Panc1 (cell line): Measurements from ENCODE around the gene AGBL3. TPM values are rescaled to one million over a fixed set of nuclear protein-coding genes. Genes with fewer than 3 reads are reported as not detected.

ENCODE experiments used
- ATAC-seq: fragments of 200-7000 bp; cut with Tn5 transposase; 2 replicates; pipeline ENCODE4 v1.9.1; 2020; ENCODE audit warnings: mild to moderate bottlenecking, moderate library complexity
- BruUV-seq: library from RNA; stranded (reverse); fragments of 400-500 nt; replicated peaks from 2 replicates; lab custom pipeline; 2021; lab: Mats Ljungman, UMichigan
- CTCF ChIA-PET: fragments of 300-600 bp; sonication (Branson Sonifier 250); formaldehyde crosslinking; loops from one replicate; lab custom pipeline; 2022; ENCODE audit warnings: antibody characterized with exemption; lab: Charles Lee
- POLR2A ChIA-PET: fragments of 300-600 bp; sonication (Branson Sonifier 250); formaldehyde crosslinking; loops from one replicate; lab custom pipeline; 2022; ENCODE audit warnings: antibody characterized with exemption; lab: Charles Lee
- DNase-seq: peaks from one replicate; pipeline ENCODE4 v3.0.0-alpha.2; 2010; ENCODE audit warnings: low read depth, low spot score
- H3K27ac ChIP-seq: 2 replicates; pipeline ENCODE4 v1.5.1; 2011; ENCODE audit warnings: mild to moderate bottlenecking, low read length, inconsistent platforms
- H3K27me3 ChIP-seq: fragments of 200-500 bp; sonication (Bioruptor generic); 2 replicates; pipeline ENCODE4 v1.6.0; 2014; ENCODE audit warnings: low read length, inconsistent platforms; ENCODE audit not compliant: control insufficient read depth, insufficient read depth
- H3K36me3 ChIP-seq: fragments of 200-500 bp; sonication (Bioruptor generic); 2 replicates; pipeline ENCODE4 v1.5.1; 2014; ENCODE audit warnings: inconsistent platforms, mild to moderate bottlenecking, low read length, moderate library complexity; ENCODE audit not compliant: control insufficient read depth, insufficient read depth
- H3K4me1 ChIP-seq: 2 replicates; pipeline ENCODE4 v1.5.1; 2011; ENCODE audit warnings: inconsistent platforms, mild to moderate bottlenecking, low read length, moderate library complexity; ENCODE audit not compliant: control insufficient read depth, insufficient read depth
- H3K4me3 ChIP-seq, 2 experiments: 2 replicates each; pipeline ENCODE4 v1.5.1; 2011 to 2012; ENCODE audit warnings: low read depth in 2 of 2, low read length in 2 of 2, mild to moderate bottlenecking in 2 of 2, inconsistent platforms in 1 of 2, moderate library complexity in 1 of 2
- H3K9me3 ChIP-seq: fragments of 200-500 bp; sonication (Bioruptor generic); 2 replicates; pipeline ENCODE4 v1.5.1; 2014; ENCODE audit warnings: low read depth, mild to moderate bottlenecking, inconsistent platforms, low read length, moderate library complexity; ENCODE audit not compliant: control insufficient read depth, insufficient read depth
- CTCF ChIP-seq: fragments of 450-650 bp; IDR thresholded peaks from 2 replicates; pipeline ENCODE4 v1.5.1; 2017; ENCODE audit warnings: mild to moderate bottlenecking
- POLR2AphosphoS5 ChIP-seq: IDR thresholded peaks from 2 replicates; pipeline ENCODE4 v1.6.1; 2012; ENCODE audit warnings: mild to moderate bottlenecking, low read depth, low read length, moderate library complexity
- REST ChIP-seq, 2 experiments: IDR thresholded peaks; 2 replicates each; pipeline ENCODE4 v1.6.1; 2011 to 2012; ENCODE audit warnings: low read depth in 2 of 2, control low read depth in 1 of 2, low read length in 1 of 2, mild to moderate bottlenecking in 1 of 2, moderate library complexity in 1 of 2; ENCODE audit not compliant: insufficient read depth in 1 of 2
- SIN3A ChIP-seq: IDR thresholded peaks from 2 replicates; pipeline ENCODE4 v1.6.1; 2012; ENCODE audit warnings: low read depth, mild to moderate bottlenecking, low read length, moderate library complexity, borderline replicate concordance; ENCODE audit not compliant: insufficient read depth
- TCF7L2 ChIP-seq: IDR thresholded peaks from 2 replicates; pipeline ENCODE4 v1.6.1; 2011; ENCODE audit warnings: mild to moderate bottlenecking, low read depth, low read length, inconsistent platforms
- in situ Hi-C: cut with HindIII; loops from 2 replicates; pipeline ENCODE4 v1.10.0; 2016; ENCODE audit warnings: low sequenced_read_pairs, low pct_unique_long_range_greater_than_20kb
- intact Hi-C: fragments of 100-400 bp; cut with micrococcal nuclease; formaldehyde crosslinking; loops from one replicate; pipeline ENCODE4 v1.10.0; 2022; ENCODE audit not compliant: unreplicated experiment
- total RNA-seq: library from RNA; stranded (reverse); gene quantifications from one replicate; pipeline ENCODE4 v1.2.1, GENCODE V29; 2021; ENCODE audit not compliant: unreplicated experiment

Gene AGBL3
- total RNA-seq, 1 experiment from 2014 or later = 2.5 TPM

DNA sequence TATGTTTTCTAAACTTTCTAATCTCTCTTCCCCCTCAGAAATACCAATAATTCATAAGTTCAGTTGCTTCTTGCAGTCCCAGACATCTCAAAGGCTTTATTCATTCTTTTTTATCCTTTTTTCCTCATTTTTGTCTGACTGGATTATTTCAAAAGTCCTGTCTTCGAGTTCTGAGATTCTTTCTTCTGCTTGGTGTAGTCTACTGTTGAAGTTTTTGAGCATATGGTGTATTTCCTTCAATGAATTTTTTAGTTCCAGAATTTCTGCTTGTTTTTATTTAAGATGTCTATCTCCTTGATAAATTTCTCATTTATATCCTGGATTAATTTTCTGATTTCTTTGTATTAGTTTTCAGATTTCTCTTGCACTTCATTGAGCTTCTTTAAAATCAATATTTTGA is 170.0 kb downstream of the AGBL3 start:
- POLR2A ChIA-PET = no interaction called here

DNA sequence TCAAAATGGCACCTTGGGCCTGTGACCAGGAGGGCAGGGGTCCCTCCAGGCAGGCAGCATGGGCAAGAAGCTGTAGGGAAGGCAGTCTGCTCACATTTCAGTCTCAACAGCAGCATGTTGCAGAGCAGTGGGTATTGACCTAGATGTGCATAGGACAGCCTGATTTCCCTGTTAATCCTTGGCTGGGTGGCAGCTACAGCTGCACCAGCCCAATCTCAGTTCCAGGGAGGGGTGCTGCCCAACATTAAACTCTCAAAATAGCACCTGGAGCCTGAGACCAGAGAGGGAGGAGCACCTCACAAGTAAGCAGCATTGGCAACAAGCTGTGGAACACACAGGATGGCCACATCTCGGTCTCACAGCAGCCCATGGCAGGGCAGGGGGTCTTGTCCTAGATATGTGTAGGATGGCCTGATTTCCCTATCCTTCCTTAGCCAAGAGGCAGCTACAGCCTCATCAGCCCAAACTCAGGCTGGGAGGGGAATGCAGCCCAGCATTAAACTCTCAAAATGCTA is 171.9 kb downstream of the AGBL3 start:
- no peak for TF ChIP-seq CTCF
- no peak for TF ChIP-seq TCF7L2
- Histone ChIP-seq H3K27ac (no peak overlapping the region), H3K9me3 (peaks cover 10% of the 10 kb centered on the region; the same call in 1 of the 2 replicates), H3K27me3 (no peaks in the 10 kb centered on the region), H3K4me1 (no peaks in the 10 kb centered on the region), H3K4me3 (no peak overlapping the region), H3K36me3 (no peaks in the 10 kb centered on the region)
- ChIA-PET CTCF (no interaction called here), POLR2A (no interaction called here)
- DNase-seq (no peak), ATAC-seq (no peak)
- in situ Hi-C loops (no loop called here), intact Hi-C loops (no loop called here)
- no TSS peak for BruUV-seq

More for the DNA sequence above, 170.0 kb downstream of the AGBL3 start:
- in situ Hi-C loops = no loop called here
- DNase-seq (no peak), ATAC-seq (no peak)
- H3K27me3 ChIP-seq = no peaks in the 10 kb centered on the region
- BruUV-seq = no TSS peak
- no peaks in the 10 kb centered on the region for H3K36me3 ChIP-seq
- no peak overlapping the region for H3K27ac ChIP-seq
- intact Hi-C loops = no loop called here
- CTCF ChIA-PET = no interaction called here
- H3K4me1 ChIP-seq = no peaks in the 10 kb centered on the region
- no peak overlapping the region for H3K4me3 ChIP-seq
- TF ChIP-seq POLR2AphosphoS5 (no peak), REST (IDR thresholded peaks at IDR 0.05; ENCODE audit: insufficient read depth in 1 of 2, low read depth in 2 of 2, low read length in 1 of 2) (no peak), CTCF (no peak), TCF7L2 (no peak), SIN3A (no peak)
- peaks cover 10% of the 10 kb centered on the region; the same call in 1 of the 2 replicates for H3K9me3 ChIP-seq
